ENCODE data around the gene CADPS2. TPM values are rescaled to one million over a fixed set of nuclear protein-coding genes. Genes with fewer than 3 reads are reported as not detected.

The CADPS2 gene
- total and polyA plus RNA-seq, 7 donors = 1.5 to 3.6 (median 2.1) TPM

DNA sequence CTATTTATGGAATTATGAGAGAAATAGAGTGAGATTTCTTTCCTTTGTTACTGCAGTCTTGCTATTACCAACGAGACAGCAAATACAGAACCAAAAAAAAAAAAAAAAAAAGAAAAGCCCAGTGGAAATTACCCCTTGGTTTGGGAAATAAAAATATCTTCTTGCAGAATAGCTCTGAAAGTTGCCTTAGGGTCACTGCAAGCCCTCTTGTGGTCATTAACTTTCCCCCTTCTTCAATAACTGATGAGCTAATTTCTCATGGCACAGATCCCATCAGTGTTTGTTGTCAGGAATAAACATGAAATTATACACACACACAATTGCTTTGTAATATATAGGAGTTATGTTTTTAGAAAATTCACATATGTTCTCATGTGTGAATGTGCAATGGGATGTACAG is 470.8 kb downstream of the CADPS2 start:
- no peak for ATAC-seq
- no peak for DNase-seq
- Histone ChIP-seq H3K4me3 (no peak overlapping the region), H3K27ac (no peak overlapping the region), H3K9me3 (no peaks in the 10 kb centered on the region), H3K36me3 (ENCODE audit: insufficient read depth in 1 of 2, low read depth in 1 of 2) (no peaks in the 10 kb centered on the region), H3K27me3 (ENCODE audit: insufficient read depth in 3 of 3, low read length in 2 of 3) (no peaks in the 10 kb centered on the region), H3K4me1 (no peaks in the 10 kb centered on the region)
- intact Hi-C loops (cut with DNase I) = loop anchor here in 1 of 2 donors (10.0 kb wide), 1 partner anchor 349 kb away; no protein-coding TSS in a partner anchor
- TF ChIP-seq, protein P1, sequence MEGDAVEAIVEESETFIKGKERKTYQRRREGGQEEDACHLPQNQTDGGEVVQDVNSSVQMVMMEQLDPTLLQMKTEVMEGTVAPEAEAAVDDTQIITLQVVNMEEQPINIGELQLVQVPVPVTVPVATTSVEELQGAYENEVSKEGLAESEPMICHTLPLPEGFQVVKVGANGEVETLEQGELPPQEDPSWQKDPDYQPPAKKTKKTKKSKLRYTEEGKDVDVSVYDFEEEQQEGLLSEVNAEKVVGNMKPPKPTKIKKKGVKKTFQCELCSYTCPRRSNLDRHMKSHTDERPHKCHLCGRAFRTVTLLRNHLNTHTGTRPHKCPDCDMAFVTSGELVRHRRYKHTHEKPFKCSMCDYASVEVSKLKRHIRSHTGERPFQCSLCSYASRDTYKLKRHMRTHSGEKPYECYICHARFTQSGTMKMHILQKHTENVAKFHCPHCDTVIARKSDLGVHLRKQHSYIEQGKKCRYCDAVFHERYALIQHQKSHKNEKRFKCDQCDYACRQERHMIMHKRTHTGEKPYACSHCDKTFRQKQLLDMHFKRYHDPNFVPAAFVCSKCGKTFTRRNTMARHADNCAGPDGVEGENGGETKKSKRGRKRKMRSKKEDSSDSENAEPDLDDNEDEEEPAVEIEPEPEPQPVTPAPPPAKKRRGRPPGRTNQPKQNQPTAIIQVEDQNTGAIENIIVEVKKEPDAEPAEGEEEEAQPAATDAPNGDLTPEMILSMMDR (IDR thresholded peaks at IDR 0.05) = no peak
- WGBS, 3 donors = 13 to 35% (median 30%) methylated on average over 1 of the region's 1 CpG

DNA sequence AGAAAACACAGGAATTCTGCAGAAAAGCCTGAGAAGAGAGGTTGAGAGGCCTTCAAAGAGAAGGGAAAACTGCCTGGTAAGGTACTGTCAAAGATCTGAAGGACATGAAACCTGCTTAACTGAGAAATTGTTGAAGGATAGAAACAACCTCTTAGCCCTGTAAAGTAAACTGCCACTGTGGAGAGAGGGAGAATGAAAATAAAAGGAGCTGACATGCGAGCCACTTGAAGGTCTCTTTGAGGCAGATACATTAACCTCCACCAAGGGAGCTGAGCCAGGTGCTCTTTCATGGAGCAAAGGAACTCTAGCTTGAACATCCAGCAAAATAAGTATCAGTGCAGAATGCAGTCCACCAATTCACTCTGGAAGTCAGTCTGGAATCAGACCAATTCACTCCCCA is 472.9 kb downstream of the CADPS2 start:
- WGBS, 3 donors = 64 to 76% (median 68%) methylated on average over 1 of the region's 1 CpG
- TF ChIP-seq, protein P1 (IDR thresholded peaks at IDR 0.05) = no peak
- Histone ChIP-seq H3K36me3 (ENCODE audit: insufficient read depth in 1 of 2, low read depth in 1 of 2) (no peaks in the 10 kb centered on the region), H3K9me3 (no peaks in the 10 kb centered on the region), H3K4me1 (no peaks in the 10 kb centered on the region), H3K27ac (no peak overlapping the region), H3K27me3 (ENCODE audit: insufficient read depth in 3 of 3, low read length in 2 of 3) (no peaks in the 10 kb centered on the region), H3K4me3 (no peak overlapping the region)
- no peak for ATAC-seq
- intact Hi-C loops (cut with DNase I) = loop anchor here in 1 of 2 donors (10.0 kb wide), 1 partner anchor 351 kb away; no protein-coding TSS in a partner anchor
- DNase-seq = no peak

DNA sequence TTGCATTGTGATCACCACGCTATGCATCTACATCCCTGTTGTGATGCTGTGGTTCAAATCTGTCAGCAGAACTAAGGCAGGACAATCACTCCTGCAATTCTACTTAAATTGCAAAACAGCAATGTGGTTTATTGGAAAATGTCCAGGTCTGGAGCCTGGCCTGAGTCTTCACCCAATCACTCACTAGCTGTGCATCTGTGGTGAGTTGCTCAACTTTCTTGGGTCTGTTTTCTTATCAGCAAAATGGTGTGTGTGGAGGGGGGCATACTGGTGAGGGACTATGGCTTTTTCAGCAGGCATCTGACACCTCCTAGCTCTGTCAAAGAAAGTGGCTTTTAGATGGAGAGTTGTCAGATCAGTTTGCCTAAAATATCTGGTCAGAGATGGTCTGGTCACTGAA is 473.4 kb downstream of the CADPS2 start:
- intact Hi-C loops (cut with DNase I) = loop anchor here in 1 of 2 donors (10.0 kb wide), 1 partner anchor 352 kb away; no protein-coding TSS in a partner anchor
- Histone ChIP-seq H3K36me3 (ENCODE audit: insufficient read depth in 1 of 2, low read depth in 1 of 2) (no peaks in the 10 kb centered on the region), H3K4me1 (no peaks in the 10 kb centered on the region), H3K9me3 (no peaks in the 10 kb centered on the region), H3K27me3 (ENCODE audit: insufficient read depth in 3 of 3, low read length in 2 of 3) (no peaks in the 10 kb centered on the region), H3K4me3 (no peak overlapping the region), H3K27ac (no peak overlapping the region)
- WGBS, 3 donors = 71 to 86% (median 75%) methylated on average over 1 of the region's 1 CpG
- TF ChIP-seq, protein P1 (IDR thresholded peaks at IDR 0.05) = no peak
- no peak for DNase-seq
- ATAC-seq = no peak

DNA sequence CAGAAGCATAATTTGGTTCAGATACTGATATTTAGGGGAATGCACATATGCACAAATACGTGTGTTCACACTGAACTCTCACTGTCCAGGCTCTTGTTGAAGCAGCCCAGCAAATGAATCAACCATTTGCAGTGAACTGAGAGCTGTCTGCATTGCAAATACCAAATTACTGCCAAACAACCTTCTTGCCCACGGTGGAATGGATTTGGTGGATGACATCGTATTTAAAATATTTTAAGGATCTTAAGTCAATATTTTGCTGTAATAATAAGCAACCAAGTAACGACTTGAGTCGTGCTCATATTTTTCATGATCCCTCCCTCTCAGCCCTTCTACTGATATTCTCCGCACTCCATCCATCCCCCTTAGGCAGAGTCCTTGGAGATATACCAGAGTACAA is 473.8 kb downstream of the CADPS2 start:
- WGBS, 3 donors = 55 to 65% (median 56%) methylated on average over 6 of the region's 6 CpGs
- Histone ChIP-seq H3K9me3 (no peaks in the 10 kb centered on the region), H3K36me3 (ENCODE audit: insufficient read depth in 1 of 2, low read depth in 1 of 2) (no peaks in the 10 kb centered on the region), H3K4me3 (no peak overlapping the region), H3K4me1 (no peaks in the 10 kb centered on the region), H3K27ac (no peak overlapping the region), H3K27me3 (ENCODE audit: insufficient read depth in 3 of 3, low read length in 2 of 3) (no peaks in the 10 kb centered on the region)
- intact Hi-C loops (cut with DNase I) = loop anchor here in 1 of 2 donors (10.0 kb wide), 1 partner anchor 352 kb away; no protein-coding TSS in a partner anchor
- TF ChIP-seq, protein P1 (IDR thresholded peaks at IDR 0.05) = no peak
- DNase-seq (no peak), ATAC-seq (no peak)

DNA sequence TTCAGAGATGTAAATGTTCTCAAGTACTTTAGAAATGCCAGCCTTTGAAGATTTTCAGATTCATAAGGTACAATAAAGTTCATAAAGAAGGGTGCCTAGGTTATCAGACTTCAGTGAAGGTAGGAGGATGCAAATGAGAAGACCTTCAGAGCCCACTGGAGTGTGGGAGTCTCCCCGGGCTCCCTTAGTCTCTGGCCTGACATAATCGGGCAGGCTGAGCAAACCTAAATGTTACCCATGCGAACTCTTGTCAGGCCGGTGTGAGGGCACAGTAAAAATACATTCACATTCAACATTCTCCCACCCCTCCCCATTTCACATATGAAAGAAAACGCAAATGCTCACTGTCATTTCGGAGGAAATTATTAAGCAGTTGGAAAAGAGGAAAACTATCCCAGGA is 479.1 kb downstream of the CADPS2 start:
- TF ChIP-seq, protein P1 (IDR thresholded peaks at IDR 0.05) = no peak
- Histone ChIP-seq H3K4me1 (no peaks in the 10 kb centered on the region), H3K27me3 (ENCODE audit: insufficient read depth in 3 of 3, low read length in 2 of 3) (no peaks in the 10 kb centered on the region), H3K27ac (no peak overlapping the region), H3K9me3 (no peaks in the 10 kb centered on the region), H3K4me3 (no peak overlapping the region), H3K36me3 (ENCODE audit: insufficient read depth in 1 of 2, low read depth in 1 of 2) (no peaks in the 10 kb centered on the region)
- 74 to 84% (median 77%) methylated on average over 6 of the region's 6 CpGs for WGBS, 3 donors
- no peak for DNase-seq
- intact Hi-C loops (cut with DNase I) = no loop called here
- ATAC-seq = no peak

Measured in psoas muscle (tissue), 8 donors.